HEK293 (cell line): ENCODE results near the gene TRPV2.

Experiments
- GLI2 ChIP-seq: fragments of 450-650 bp; formaldehyde crosslinking; IDR thresholded peaks from 2 replicates; pipeline ENCODE4; 2017; ENCODE audit warnings: missing biosample characterization, missing genetic modification characterization, low read depth, borderline replicate concordance
- KLF7 ChIP-seq: fragments of 450-650 bp; formaldehyde crosslinking; IDR thresholded peaks from 2 replicates; pipeline ENCODE4 v1.5.1; 2016; ENCODE audit warnings: missing biosample characterization, missing genetic modification characterization, borderline replicate concordance
- PRDM10 ChIP-seq: fragments of 450-650 bp; formaldehyde crosslinking; IDR thresholded peaks from 2 replicates; pipeline ENCODE4 v1.5.1; 2016; ENCODE audit warnings: missing biosample characterization, missing genetic modification characterization
- SCRT2 ChIP-seq: fragments of 450-650 bp; formaldehyde crosslinking; IDR thresholded peaks from 2 replicates; pipeline ENCODE4 v1.5.1; 2016; ENCODE audit warnings: missing biosample characterization, missing genetic modification characterization
- SP7 ChIP-seq: fragments of 450-650 bp; formaldehyde crosslinking; IDR thresholded peaks from 2 replicates; pipeline ENCODE4 v1.5.1; 2016; ENCODE audit warnings: missing biosample characterization, missing genetic modification characterization
- YY2 ChIP-seq: fragments of 450-650 bp; formaldehyde crosslinking; IDR thresholded peaks from 2 replicates; pipeline ENCODE4 v1.5.1; 2016; ENCODE audit warnings: missing biosample characterization, missing genetic modification characterization
- ZIC2 ChIP-seq: fragments of 450-650 bp; formaldehyde crosslinking; IDR thresholded peaks from 2 replicates; pipeline ENCODE4 v1.5.1; 2016; ENCODE audit warnings: missing biosample characterization, missing genetic modification characterization
- ZNF114 ChIP-seq: fragments of 450-650 bp; formaldehyde crosslinking; IDR thresholded peaks from 2 replicates; pipeline ENCODE4 v1.5.0; 2017; ENCODE audit warnings: missing biosample characterization, missing genetic modification characterization
- ZNF138 ChIP-seq: fragments of 450-650 bp; formaldehyde crosslinking; IDR thresholded peaks from 2 replicates; pipeline ENCODE4 v1.5.1; 2016; ENCODE audit warnings: missing biosample characterization, missing genetic modification characterization, borderline replicate concordance
- ZNF157 ChIP-seq: fragments of 450-650 bp; formaldehyde crosslinking; IDR thresholded peaks from 2 replicates; pipeline ENCODE4 v1.5.1; 2016; ENCODE audit warnings: missing biosample characterization, missing genetic modification characterization
- ZNF184 ChIP-seq: fragments of 450-650 bp; IDR thresholded peaks from 2 replicates; pipeline ENCODE4 v1.5.1; 2018; ENCODE audit warnings: missing biosample characterization, mild to moderate bottlenecking, missing genetic modification characterization
- ZNF24 ChIP-seq: fragments of 450-650 bp; formaldehyde crosslinking; IDR thresholded peaks from 2 replicates; pipeline ENCODE4 v1.5.1; 2016; ENCODE audit warnings: missing biosample characterization, missing genetic modification characterization
- ZNF292 ChIP-seq: fragments of 450-650 bp; formaldehyde crosslinking; IDR thresholded peaks from 2 replicates; pipeline ENCODE4 v1.5.1; 2016; ENCODE audit warnings: low read depth, missing biosample characterization, missing genetic modification characterization, borderline replicate concordance
- ZNF555 ChIP-seq: fragments of 450-650 bp; formaldehyde crosslinking; conservative IDR thresholded peaks from 2 replicates; pipeline ENCODE4 v1.5.1; 2017; ENCODE audit warnings: missing biosample characterization, mild to moderate bottlenecking, missing genetic modification characterization, inconsistent platforms
- ZNF624 ChIP-seq: fragments of 450-650 bp; formaldehyde crosslinking; IDR thresholded peaks from 2 replicates; pipeline ENCODE4 v1.5.1; 2017; ENCODE audit warnings: missing biosample characterization, missing genetic modification characterization
- ZNF692 ChIP-seq: fragments of 450-650 bp; formaldehyde crosslinking; IDR thresholded peaks from 2 replicates; pipeline ENCODE4 v1.5.1; 2016; ENCODE audit warnings: missing biosample characterization, missing genetic modification characterization
- TF ChIP-seq, protein P1 (sequence below): fragments of 450-650 bp; formaldehyde crosslinking; IDR thresholded peaks from 2 replicates; pipeline ENCODE4 v1.5.1; 2017; ENCODE audit warnings: missing biosample characterization, missing genetic modification characterization
- TF ChIP-seq, protein P2 (sequence below): fragments of 450-650 bp; formaldehyde crosslinking; IDR thresholded peaks from 2 replicates; pipeline ENCODE4 v1.5.1; 2016; ENCODE audit warnings: missing biosample characterization, missing genetic modification characterization
- TF ChIP-seq, protein P3 (sequence below): fragments of 450-650 bp; IDR thresholded peaks from 2 replicates; pipeline ENCODE4 v1.5.1; 2018; ENCODE audit warnings: missing biosample characterization, missing genetic modification characterization
- TF ChIP-seq, protein P4 (sequence below): fragments of 450-650 bp; formaldehyde crosslinking; IDR thresholded peaks from 2 replicates; pipeline ENCODE4 v1.5.1; 2016; ENCODE audit warnings: missing biosample characterization, missing genetic modification characterization, low read depth
- TF ChIP-seq, protein P5 (sequence below): fragments of 450-650 bp; formaldehyde crosslinking; conservative IDR thresholded peaks from 2 replicates; pipeline ENCODE4 v1.5.1; 2016; ENCODE audit warnings: low read depth, missing biosample characterization, missing genetic modification characterization

Gene TRPV2

GRCh38 chr17:16380640-16381495 is 34.5 kb upstream of the TRPV2 start, which contains the start of gene UBB (continued):
- TF ChIP-seq, protein P1, sequence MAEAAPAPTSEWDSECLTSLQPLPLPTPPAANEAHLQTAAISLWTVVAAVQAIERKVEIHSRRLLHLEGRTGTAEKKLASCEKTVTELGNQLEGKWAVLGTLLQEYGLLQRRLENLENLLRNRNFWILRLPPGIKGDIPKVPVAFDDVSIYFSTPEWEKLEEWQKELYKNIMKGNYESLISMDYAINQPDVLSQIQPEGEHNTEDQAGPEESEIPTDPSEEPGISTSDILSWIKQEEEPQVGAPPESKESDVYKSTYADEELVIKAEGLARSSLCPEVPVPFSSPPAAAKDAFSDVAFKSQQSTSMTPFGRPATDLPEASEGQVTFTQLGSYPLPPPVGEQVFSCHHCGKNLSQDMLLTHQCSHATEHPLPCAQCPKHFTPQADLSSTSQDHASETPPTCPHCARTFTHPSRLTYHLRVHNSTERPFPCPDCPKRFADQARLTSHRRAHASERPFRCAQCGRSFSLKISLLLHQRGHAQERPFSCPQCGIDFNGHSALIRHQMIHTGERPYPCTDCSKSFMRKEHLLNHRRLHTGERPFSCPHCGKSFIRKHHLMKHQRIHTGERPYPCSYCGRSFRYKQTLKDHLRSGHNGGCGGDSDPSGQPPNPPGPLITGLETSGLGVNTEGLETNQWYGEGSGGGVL (tag by site-specific recombination) = peak; percentile 95
- TF ChIP-seq ZNF157 (tag by site-specific recombination) (no peak), ZNF292 (tag by site-specific recombination) (no peak), ZNF624 (tag by site-specific recombination) (0 out of 2 replicates have a peak, but pooled peaks have one; percentile 12), PRDM10 (peak; percentile 49; the same call in 1 of the 2 replicates), ZNF114 (tag by site-specific recombination) (no peak), ZNF692 (tag by site-specific recombination) (peak; percentile 83), YY2 (tag by site-specific recombination) (peak; percentile 77; the same call in 1 of the 2 replicates), ZIC2 (tag by site-specific recombination) (peak; percentile 64), GLI2 (tag by site-specific recombination) (no peak), ZNF184 (0 out of 2 replicates have a peak, but pooled peaks have one; percentile 15), ZNF24 (tag by site-specific recombination) (peak; percentile 96), SCRT2 (tag by site-specific recombination) (peak; percentile 96), ZNF138 (tag by site-specific recombination) (0 out of 2 replicates have a peak, but pooled peaks have one; percentile 35), SP7 (tag by site-specific recombination) (peak; percentile 95), ZNF555 (no peak), KLF7 (peak; percentile 99)
- TF ChIP-seq, protein P2, sequence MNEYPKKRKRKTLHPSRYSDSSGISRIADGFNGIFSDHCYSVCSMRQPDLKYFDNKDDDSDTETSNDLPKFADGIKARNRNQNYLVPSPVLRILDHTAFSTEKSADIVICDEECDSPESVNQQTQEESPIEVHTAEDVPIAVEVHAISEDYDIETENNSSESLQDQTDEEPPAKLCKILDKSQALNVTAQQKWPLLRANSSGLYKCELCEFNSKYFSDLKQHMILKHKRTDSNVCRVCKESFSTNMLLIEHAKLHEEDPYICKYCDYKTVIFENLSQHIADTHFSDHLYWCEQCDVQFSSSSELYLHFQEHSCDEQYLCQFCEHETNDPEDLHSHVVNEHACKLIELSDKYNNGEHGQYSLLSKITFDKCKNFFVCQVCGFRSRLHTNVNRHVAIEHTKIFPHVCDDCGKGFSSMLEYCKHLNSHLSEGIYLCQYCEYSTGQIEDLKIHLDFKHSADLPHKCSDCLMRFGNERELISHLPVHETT (tag by site-specific recombination) = peak; percentile 98
- TF ChIP-seq, protein P3, sequence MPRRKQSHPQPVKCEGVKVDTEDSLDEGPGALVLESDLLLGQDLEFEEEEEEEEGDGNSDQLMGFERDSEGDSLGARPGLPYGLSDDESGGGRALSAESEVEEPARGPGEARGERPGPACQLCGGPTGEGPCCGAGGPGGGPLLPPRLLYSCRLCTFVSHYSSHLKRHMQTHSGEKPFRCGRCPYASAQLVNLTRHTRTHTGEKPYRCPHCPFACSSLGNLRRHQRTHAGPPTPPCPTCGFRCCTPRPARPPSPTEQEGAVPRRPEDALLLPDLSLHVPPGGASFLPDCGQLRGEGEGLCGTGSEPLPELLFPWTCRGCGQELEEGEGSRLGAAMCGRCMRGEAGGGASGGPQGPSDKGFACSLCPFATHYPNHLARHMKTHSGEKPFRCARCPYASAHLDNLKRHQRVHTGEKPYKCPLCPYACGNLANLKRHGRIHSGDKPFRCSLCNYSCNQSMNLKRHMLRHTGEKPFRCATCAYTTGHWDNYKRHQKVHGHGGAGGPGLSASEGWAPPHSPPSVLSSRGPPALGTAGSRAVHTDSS (tag by site-specific recombination) = peak; percentile 68
- TF ChIP-seq, protein P4, sequence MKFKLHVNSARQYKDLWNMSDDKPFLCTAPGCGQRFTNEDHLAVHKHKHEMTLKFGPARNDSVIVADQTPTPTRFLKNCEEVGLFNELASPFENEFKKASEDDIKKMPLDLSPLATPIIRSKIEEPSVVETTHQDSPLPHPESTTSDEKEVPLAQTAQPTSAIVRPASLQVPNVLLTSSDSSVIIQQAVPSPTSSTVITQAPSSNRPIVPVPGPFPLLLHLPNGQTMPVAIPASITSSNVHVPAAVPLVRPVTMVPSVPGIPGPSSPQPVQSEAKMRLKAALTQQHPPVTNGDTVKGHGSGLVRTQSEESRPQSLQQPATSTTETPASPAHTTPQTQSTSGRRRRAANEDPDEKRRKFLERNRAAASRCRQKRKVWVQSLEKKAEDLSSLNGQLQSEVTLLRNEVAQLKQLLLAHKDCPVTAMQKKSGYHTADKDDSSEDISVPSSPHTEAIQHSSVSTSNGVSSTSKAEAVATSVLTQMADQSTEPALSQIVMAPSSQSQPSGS (tag by site-specific recombination) = peak; percentile 79
- TF ChIP-seq, protein P5, sequence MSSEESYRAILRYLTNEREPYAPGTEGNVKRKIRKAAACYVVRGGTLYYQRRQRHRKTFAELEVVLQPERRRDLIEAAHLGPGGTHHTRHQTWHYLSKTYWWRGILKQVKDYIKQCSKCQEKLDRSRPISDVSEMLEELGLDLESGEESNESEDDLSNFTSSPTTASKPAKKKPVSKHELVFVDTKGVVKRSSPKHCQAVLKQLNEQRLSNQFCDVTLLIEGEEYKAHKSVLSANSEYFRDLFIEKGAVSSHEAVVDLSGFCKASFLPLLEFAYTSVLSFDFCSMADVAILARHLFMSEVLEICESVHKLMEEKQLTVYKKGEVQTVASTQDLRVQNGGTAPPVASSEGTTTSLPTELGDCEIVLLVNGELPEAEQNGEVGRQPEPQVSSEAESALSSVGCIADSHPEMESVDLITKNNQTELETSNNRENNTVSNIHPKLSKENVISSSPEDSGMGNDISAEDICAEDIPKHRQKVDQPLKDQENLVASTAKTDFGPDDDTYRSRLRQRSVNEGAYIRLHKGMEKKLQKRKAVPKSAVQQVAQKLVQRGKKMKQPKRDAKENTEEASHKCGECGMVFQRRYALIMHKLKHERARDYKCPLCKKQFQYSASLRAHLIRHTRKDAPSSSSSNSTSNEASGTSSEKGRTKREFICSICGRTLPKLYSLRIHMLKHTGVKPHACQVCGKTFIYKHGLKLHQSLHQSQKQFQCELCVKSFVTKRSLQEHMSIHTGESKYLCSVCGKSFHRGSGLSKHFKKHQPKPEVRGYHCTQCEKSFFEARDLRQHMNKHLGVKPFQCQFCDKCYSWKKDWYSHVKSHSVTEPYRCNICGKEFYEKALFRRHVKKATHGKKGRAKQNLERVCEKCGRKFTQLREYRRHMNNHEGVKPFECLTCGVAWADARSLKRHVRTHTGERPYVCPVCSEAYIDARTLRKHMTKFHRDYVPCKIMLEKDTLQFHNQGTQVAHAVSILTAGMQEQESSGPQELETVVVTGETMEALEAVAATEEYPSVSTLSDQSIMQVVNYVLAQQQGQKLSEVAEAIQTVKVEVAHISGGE (tag by site-specific recombination) = peak; percentile 26; the same call in 1 of the 2 replicates
